K562 (cell line): ENCODE data around the gene RSPRY1. TPM values are rescaled to one million over a fixed set of nuclear protein-coding genes. Genes with fewer than 3 reads are reported as not detected.

Source experiments
- BRF1 ChIP-seq: IDR thresholded peaks from 3 replicates; pipeline ENCODE4 v1.6.1; 2011; ENCODE audit warnings: borderline replicate concordance, mild to moderate bottlenecking; ENCODE audit not compliant: insufficient read length; ENCODE audit errors: extremely low read depth
- CEBPB ChIP-seq: fragments of 450-650 bp; IDR thresholded peaks from 2 replicates; pipeline ENCODE4 v1.6.1; 2016; ENCODE audit warnings: missing genetic modification characterization, missing compliant biosample characterization
- HNRNPLL ChIP-seq: fragments of 200-400 bp; formaldehyde crosslinking; IDR thresholded peaks from 2 replicates; pipeline ENCODE4 v1.6.1; 2017; ENCODE audit warnings: low read length, low read depth, mild to moderate bottlenecking; ENCODE audit not compliant: poor library complexity, severe bottlenecking
- HNRNPUL1 ChIP-seq: fragments of 200-400 bp; formaldehyde crosslinking; IDR thresholded peaks from 2 replicates; pipeline ENCODE4 v1.6.1; 2017; ENCODE audit warnings: low read length
- KLF10 ChIP-seq: fragments of 250-450 bp; sonication (Bioruptor Pico); IDR thresholded peaks from 2 replicates; pipeline ENCODE4 v1.6.1; 2021; ENCODE audit warnings: matching md5 sums
- MAZ ChIP-seq, 2 experiments: fragments of 450-650 bp in 1 of 2; sonication (generic) in 1 of 2; formaldehyde crosslinking; IDR thresholded peaks in 1 of 2; conservative IDR thresholded peaks in 1 of 2; 2 replicates each; pipeline versions ENCODE4 v1.4.0 to v1.5.0; 2020; ENCODE audit warnings: mild to moderate bottlenecking in 1 of 2, missing genetic modification reagents in 1 of 2
- MCM5 ChIP-seq: fragments of 450-650 bp; IDR thresholded peaks from 2 replicates; pipeline ENCODE4 v1.6.1; 2016; ENCODE audit warnings: low read depth
- NR2F6 ChIP-seq: fragments of 450-650 bp; formaldehyde crosslinking; IDR thresholded peaks from 2 replicates; pipeline ENCODE4 v1.4.0; 2020; ENCODE audit warnings: mild to moderate bottlenecking
- POLR2AphosphoS5 ChIP-seq: IDR thresholded peaks from 2 replicates; pipeline ENCODE4 v1.6.1; 2011; ENCODE audit warnings: mild to moderate bottlenecking, low read depth, low read length, moderate library complexity; ENCODE audit not compliant: control insufficient read depth, insufficient read depth
- POLR2H ChIP-seq: IDR thresholded peaks from 2 replicates; pipeline ENCODE4 v1.6.1; 2016; ENCODE audit warnings: missing genetic modification characterization, low read depth, mild to moderate bottlenecking, control low read depth, missing compliant biosample characterization, moderate library complexity
- SP1 ChIP-seq: sonication (generic); formaldehyde crosslinking; IDR thresholded peaks from 2 replicates; pipeline ENCODE4 v1.8.1; 2022; ENCODE audit warnings: mild to moderate bottlenecking, missing genetic modification reagents
- TARDBP ChIP-seq: fragments of 450-650 bp; IDR thresholded peaks from 2 replicates; pipeline ENCODE4 v1.6.1; 2016
- TCF3 ChIP-seq: sonication (generic); formaldehyde crosslinking; IDR thresholded peaks from 2 replicates; pipeline ENCODE4 v1.4.0; 2020; ENCODE audit warnings: mild to moderate bottlenecking, missing genetic modification reagents
- U2AF1 ChIP-seq: fragments of 200-400 bp; formaldehyde crosslinking; optimal IDR thresholded peaks from 2 replicates; pipeline ENCODE3; 2017; ENCODE audit warnings: mild to moderate bottlenecking, low read depth, low read length, moderate library complexity
- ZBTB33 ChIP-seq: sonication (generic); formaldehyde crosslinking; IDR thresholded peaks from 2 replicates; pipeline ENCODE4 v1.8.1; 2023; ENCODE audit warnings: mild to moderate bottlenecking, missing genetic modification reagents
- ZNF436 ChIP-seq: fragments of 250-450, 450-650 bp; sonication (Bioruptor Pico); formaldehyde crosslinking; IDR thresholded peaks from 2 replicates; pipeline ENCODE4 v1.7.0; 2020; ENCODE audit warnings: mild to moderate bottlenecking
- ZNF445 ChIP-seq: fragments of 250-450 bp; sonication (Bioruptor Pico); IDR thresholded peaks from 2 replicates; pipeline ENCODE4 v1.4.0; 2020; ENCODE audit warnings: low read depth, mild to moderate bottlenecking, moderate library complexity
- ZNF707 ChIP-seq: fragments of 250-450 bp; sonication (Bioruptor Pico); conservative IDR thresholded peaks from 2 replicates; pipeline ENCODE4 v1.8.0; 2022; ENCODE audit warnings: inconsistent platforms, mild to moderate bottlenecking, moderate library complexity
- polyA plus RNA-seq, 8 experiments: library from polyadenylated mRNA; depleted of rRNA in 4 of 8; stranded (reverse) in 5 of 8; unstranded in 3 of 8; fragments of >200 nt; fragmentation: Nextera tagmentation in 2 of 8; fragmentation: Illumina TruSeq in 1 of 8; extraction: Ambion mirVana in 2 of 8; extraction: Trizol in 1 of 8; gene quantifications; 2 replicates each; pipeline versions ENCODE4 v1.2.1 to v1.2.3, GENCODE V29; 2011 to 2014; ENCODE audit warnings: inconsistent platforms in 1 of 8, missing spikeins in 1 of 8
- total RNA-seq, 7 experiments: library from RNA; depleted of rRNA in 6 of 7; stranded (reverse); fragments of >200 nt in 6 of 7; fragmentation: Illumina TruSeq in 2 of 7; extraction: Trizol in 2 of 7; gene quantifications; 2 replicates each; pipeline versions ENCODE4 v1.2.1 to v1.2.3, GENCODE V29; 2011 to 2021; ENCODE audit warnings: low replicate concordance in 1 of 7
- TF ChIP-seq, protein P1 (sequence below): sonication (generic); formaldehyde crosslinking; IDR thresholded peaks from 2 replicates; pipeline ENCODE4 v1.8.0; 2023; ENCODE audit warnings: mild to moderate bottlenecking, missing genetic modification reagents
- TF ChIP-seq, protein P2 (sequence below): fragments of 450-650 bp; conservative IDR thresholded peaks from 2 replicates; pipeline ENCODE4 v1.6.1; 2016; ENCODE audit warnings: missing genetic modification characterization, low read depth, mild to moderate bottlenecking, missing compliant biosample characterization, moderate library complexity

RSPRY1 gene
- total and polyA plus RNA-seq, 9 of the 15 experiments (the other 6 are each of a cell fraction or from before 2014, with no cell fraction given): 10.2 to 27.8 (median 20.8) TPM

- TF ChIP-seq MAZ (CRISPR knock-in tag; conservative IDR thresholded peaks at IDR 0.05 in 1 of 2, IDR thresholded peaks at IDR 0.05 in 1 of 2) (peak in 1 of 2 experiments; percentile 82; a peak in 3 of 4 replicates), U2AF1 (peak; percentile 30), NR2F6 (CRISPR knock-in tag) (no peak), MCM5 (no peak), POLR2H (peak; percentile 62), ZBTB33 (CRISPR knock-in tag) (no peak; the same call in 1 of the 2 replicates), HNRNPLL (peak; percentile 92), CEBPB (tag) (no peak), ZNF436 (CRISPR knock-in tag) (no peak), POLR2AphosphoS5 (0 out of 2 replicates have a peak, but pooled peaks have one; percentile 11), HNRNPUL1 (no peak), TCF3 (CRISPR knock-in tag) (no peak), TARDBP (peak; percentile 61; the same call in 1 of the 2 replicates), BRF1 (no peak), SP1 (CRISPR knock-in tag) (peak; percentile 82; the same call in 1 of the 2 replicates), ZNF445 (no peak), KLF10 (CRISPR knock-in tag) (no peak), ZNF707 (CRISPR knock-in tag) (no peak)
- TF ChIP-seq, protein P1, sequence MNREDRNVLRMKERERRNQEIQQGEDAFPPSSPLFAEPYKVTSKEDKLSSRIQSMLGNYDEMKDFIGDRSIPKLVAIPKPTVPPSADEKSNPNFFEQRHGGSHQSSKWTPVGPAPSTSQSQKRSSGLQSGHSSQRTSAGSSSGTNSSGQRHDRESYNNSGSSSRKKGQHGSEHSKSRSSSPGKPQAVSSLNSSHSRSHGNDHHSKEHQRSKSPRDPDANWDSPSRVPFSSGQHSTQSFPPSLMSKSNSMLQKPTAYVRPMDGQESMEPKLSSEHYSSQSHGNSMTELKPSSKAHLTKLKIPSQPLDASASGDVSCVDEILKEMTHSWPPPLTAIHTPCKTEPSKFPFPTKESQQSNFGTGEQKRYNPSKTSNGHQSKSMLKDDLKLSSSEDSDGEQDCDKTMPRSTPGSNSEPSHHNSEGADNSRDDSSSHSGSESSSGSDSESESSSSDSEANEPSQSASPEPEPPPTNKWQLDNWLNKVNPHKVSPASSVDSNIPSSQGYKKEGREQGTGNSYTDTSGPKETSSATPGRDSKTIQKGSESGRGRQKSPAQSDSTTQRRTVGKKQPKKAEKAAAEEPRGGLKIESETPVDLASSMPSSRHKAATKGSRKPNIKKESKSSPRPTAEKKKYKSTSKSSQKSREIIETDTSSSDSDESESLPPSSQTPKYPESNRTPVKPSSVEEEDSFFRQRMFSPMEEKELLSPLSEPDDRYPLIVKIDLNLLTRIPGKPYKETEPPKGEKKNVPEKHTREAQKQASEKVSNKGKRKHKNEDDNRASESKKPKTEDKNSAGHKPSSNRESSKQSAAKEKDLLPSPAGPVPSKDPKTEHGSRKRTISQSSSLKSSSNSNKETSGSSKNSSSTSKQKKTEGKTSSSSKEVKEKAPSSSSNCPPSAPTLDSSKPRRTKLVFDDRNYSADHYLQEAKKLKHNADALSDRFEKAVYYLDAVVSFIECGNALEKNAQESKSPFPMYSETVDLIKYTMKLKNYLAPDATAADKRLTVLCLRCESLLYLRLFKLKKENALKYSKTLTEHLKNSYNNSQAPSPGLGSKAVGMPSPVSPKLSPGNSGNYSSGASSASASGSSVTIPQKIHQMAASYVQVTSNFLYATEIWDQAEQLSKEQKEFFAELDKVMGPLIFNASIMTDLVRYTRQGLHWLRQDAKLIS (CRISPR knock-in tag): no peak
- TF ChIP-seq, protein P2, sequence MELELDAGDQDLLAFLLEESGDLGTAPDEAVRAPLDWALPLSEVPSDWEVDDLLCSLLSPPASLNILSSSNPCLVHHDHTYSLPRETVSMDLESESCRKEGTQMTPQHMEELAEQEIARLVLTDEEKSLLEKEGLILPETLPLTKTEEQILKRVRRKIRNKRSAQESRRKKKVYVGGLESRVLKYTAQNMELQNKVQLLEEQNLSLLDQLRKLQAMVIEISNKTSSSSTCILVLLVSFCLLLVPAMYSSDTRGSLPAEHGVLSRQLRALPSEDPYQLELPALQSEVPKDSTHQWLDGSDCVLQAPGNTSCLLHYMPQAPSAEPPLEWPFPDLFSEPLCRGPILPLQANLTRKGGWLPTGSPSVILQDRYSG (tag): no peak
Observed at GRCh38 chr16:57244767-57245471, 58.8 kb downstream of the RSPRY1 start, which contains the start of gene ARL2BP (continued).
